PC-9 (cell line): Measurements from ENCODE around the gene RBMS1.

ENCODE experiments used
- CTCF ChIP-seq: fragments of 200-600 bp; sonication (generic); conservative IDR thresholded peaks from 2 replicates; pipeline ENCODE4 v1.6.1; 2017; ENCODE audit warnings: mixed run types, antibody characterized with exemption, mild to moderate bottlenecking, moderate library complexity
- EZH2 ChIP-seq: fragments of 200-600 bp; sonication (generic); IDR thresholded peaks from 2 replicates; pipeline ENCODE4 v1.8.0; 2017; ENCODE audit warnings: antibody characterized with exemption, low read depth

- TF ChIP-seq CTCF: no peak
- no peak for TF ChIP-seq EZH2
These were observed 129.2 kb downstream of the RBMS1 start for GRCh38 chr2:160364364-160364763.
